ENCODE measurements around the gene MAN1A2.
A peak's percentile ranks its signal among the peaks of the same experiment; 100 is the strongest.

The MAN1A2 gene

DNA sequence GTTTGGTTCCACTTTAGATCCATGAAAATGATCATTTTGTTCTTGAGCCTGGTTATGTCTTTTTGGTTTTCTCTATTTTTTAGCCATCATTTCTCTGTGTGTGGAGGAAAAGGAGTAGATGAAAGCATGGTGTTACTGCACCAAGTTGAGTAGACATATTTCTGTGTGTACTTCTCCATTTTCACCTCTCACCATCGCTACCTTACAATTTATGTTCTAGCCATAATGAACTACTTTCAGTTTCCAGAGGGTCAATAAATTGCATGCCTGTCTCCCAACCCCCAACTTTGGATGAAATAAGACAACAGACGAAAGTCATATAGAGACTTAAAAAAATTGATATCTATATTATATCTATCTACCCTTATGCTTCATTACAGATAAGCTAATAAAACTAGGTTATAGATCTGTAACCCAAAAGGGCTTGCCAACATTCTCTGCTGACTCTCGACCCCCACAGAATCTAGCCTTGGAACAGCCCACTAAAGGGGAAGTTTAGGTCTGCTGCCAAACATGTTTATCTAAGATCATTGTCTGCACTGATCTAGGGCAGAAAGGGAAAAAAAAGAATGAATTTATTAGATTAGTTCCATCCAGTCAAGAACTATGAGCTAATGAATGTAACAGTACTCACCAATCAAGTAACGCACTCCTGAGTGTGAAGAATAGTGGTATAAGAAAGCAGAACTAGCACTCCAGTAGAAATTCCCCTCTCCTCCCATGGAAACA, 7.5 kb upstream of the MAN1A2 start:
- H3K27ac ChIP-seq = no peak overlapping the region
- H3K4me3 ChIP-seq = no peak overlapping the region
- no peak for DNase-seq (ENCODE audit: low read depth, low spot score)
- H3K36me3 ChIP-seq (ENCODE audit: insufficient read depth, low read length) = no peaks in the 10 kb centered on the region
- no peaks in the 10 kb centered on the region for H3K9me3 ChIP-seq (ENCODE audit: low read depth, low read length)
- no peak overlapping the region for H3K9ac ChIP-seq (ENCODE audit: insufficient read length)
- TF ChIP-seq POLR2AphosphoS5 (IDR thresholded peaks at IDR 0.05; ENCODE audit: borderline replicate concordance, low read depth, low read length) = no peak
- no peak for TF ChIP-seq FOXP2 (optimal IDR thresholded peaks at IDR 0.05; ENCODE audit: control extremely low read depth, extremely low read length, insufficient read depth)
- TF ChIP-seq EZH2 (IDR thresholded peaks at IDR 0.05) = no peak

DNA sequence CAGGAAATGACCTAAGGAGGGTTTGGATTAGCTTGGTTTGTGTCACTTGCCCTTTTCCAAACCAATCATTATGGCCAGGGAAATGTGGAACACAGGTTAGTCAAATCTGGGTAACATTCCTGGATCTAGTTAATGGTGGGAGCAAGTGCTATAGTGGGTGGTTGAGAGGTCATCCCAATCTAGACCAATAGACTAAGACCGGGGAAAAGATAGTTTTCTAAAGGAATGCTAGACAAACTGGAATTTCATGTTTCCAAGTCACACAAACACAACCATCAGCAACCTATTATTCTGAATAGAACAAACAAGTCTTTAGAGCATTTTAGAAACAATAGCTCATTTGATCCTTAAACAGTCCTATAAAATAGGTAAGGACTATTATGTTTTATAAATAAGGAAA, 4.3 kb upstream of the MAN1A2 start:
- Histone ChIP-seq H3K4me3 (no peak overlapping the region), H3K36me3 (ENCODE audit: insufficient read depth, low read length) (no peaks in the 10 kb centered on the region), H3K9ac (ENCODE audit: insufficient read length) (no peak overlapping the region), H3K9me3 (ENCODE audit: low read depth, low read length) (no peaks in the 10 kb centered on the region), H3K27ac (no peak overlapping the region)
- DNase-seq (ENCODE audit: low read depth, low spot score) = no peak
- TF ChIP-seq EZH2 (IDR thresholded peaks at IDR 0.05) (no peak), POLR2AphosphoS5 (IDR thresholded peaks at IDR 0.05; ENCODE audit: borderline replicate concordance, low read depth, low read length) (no peak), FOXP2 (optimal IDR thresholded peaks at IDR 0.05; ENCODE audit: control extremely low read depth, extremely low read length, insufficient read depth) (no peak)

DNA sequence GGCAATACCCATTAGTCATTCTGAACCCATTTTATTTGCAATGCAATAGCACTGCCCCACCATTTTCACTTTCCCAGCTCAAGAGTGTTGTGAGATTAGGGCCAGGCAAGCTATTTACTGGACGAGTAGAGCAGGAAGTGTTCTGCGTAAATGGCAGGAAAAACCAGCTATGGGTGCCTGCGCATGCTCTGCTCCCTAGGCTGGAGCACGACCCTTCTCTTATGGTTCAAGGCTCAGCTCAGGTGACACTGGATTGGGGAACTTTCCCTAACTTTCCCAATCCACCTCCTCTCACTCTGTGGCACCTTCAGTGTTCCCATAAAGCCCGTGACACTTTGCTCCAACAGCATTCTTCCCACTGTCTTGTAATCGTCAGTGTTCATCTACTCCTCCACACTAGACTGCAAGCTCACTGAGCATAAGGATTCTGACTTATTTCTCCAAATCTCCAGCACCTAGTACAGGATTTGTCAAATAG, 3.6 kb upstream of the MAN1A2 start:
- Histone ChIP-seq H3K4me3 (no peak overlapping the region), H3K9ac (ENCODE audit: insufficient read length) (no peak overlapping the region), H3K36me3 (ENCODE audit: insufficient read depth, low read length) (no peaks in the 10 kb centered on the region), H3K27ac (no peak overlapping the region), H3K9me3 (ENCODE audit: low read depth, low read length) (no peaks in the 10 kb centered on the region)
- DNase-seq (ENCODE audit: low read depth, low spot score) = no peak
- TF ChIP-seq POLR2AphosphoS5 (IDR thresholded peaks at IDR 0.05; ENCODE audit: borderline replicate concordance, low read depth, low read length) = no peak
- no peak for TF ChIP-seq FOXP2 (optimal IDR thresholded peaks at IDR 0.05; ENCODE audit: control extremely low read depth, extremely low read length, insufficient read depth)
- TF ChIP-seq EZH2 (IDR thresholded peaks at IDR 0.05) = no peak

DNA sequence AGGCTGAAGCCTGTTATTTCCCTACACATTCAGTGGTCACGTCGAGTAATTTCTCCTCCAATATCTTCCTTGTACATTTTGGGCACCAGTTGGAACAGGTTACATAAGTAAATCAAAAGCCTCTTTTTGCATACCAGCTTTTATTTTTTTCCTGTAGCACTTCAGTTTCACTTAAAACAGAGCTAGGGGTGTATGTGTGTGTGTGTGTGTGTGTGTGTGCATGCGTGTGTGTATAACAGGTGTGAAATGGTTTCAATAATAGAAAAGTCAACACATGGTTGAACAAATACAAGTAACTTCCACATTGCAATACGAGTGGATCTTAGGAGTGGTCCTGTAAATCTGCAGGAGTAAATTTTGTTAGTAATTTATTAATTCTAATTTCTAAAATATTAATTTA, 3.0 kb upstream of the MAN1A2 start:
- no peak for DNase-seq (ENCODE audit: low read depth, low spot score)
- Histone ChIP-seq H3K9ac (ENCODE audit: insufficient read length) (no peak overlapping the region), H3K36me3 (ENCODE audit: insufficient read depth, low read length) (no peaks in the 10 kb centered on the region), H3K4me3 (no peak overlapping the region), H3K27ac (no peak overlapping the region), H3K9me3 (ENCODE audit: low read depth, low read length) (no peaks in the 10 kb centered on the region)
- TF ChIP-seq FOXP2 (optimal IDR thresholded peaks at IDR 0.05; ENCODE audit: control extremely low read depth, extremely low read length, insufficient read depth) (no peak), EZH2 (IDR thresholded peaks at IDR 0.05) (no peak), POLR2AphosphoS5 (IDR thresholded peaks at IDR 0.05; ENCODE audit: borderline replicate concordance, low read depth, low read length) (no peak)

DNA sequence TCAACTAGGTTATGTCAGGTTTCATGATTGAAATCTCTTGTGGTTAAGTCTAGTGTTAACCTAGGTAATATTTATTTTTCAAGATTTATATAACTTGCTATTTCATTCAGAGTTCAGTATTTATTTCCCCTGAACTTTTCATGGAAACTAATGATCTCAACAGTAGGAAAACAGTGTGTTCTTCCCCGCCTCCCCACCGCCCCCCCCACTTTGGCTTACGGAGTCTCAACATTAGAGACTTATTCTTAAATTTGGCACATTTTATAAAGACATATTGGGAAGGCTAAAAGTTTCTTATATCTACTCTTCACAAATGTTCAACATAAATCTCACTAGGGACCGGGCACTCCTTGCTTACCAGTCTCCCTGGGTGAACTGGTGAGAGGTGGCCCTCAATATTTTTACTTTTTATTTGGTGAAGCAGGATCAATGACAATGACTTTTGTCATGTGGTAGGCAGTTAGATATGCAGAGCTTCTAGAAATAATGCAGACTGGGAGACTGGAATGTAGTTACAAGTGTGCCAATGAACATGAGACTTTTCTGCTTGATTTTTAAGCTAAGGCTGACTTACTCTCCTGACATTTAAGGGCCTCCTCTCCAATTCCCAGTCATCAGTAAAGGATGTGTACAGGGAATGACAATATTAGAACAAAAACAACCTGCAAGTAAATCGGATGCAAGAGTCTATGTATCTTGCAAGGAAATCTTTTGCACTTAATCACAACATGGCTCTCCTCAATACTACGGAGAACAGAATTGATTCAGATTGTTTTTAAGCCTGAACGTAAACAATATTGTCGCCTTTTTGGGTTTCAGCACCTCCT, 1.7 kb upstream of the MAN1A2 start:
- Histone ChIP-seq H3K27ac (no peak overlapping the region), H3K9ac (ENCODE audit: insufficient read length) (peak overlapping the region; percentile 88)
- DNase-seq (ENCODE audit: low read depth, low spot score) = no peak

DNA sequence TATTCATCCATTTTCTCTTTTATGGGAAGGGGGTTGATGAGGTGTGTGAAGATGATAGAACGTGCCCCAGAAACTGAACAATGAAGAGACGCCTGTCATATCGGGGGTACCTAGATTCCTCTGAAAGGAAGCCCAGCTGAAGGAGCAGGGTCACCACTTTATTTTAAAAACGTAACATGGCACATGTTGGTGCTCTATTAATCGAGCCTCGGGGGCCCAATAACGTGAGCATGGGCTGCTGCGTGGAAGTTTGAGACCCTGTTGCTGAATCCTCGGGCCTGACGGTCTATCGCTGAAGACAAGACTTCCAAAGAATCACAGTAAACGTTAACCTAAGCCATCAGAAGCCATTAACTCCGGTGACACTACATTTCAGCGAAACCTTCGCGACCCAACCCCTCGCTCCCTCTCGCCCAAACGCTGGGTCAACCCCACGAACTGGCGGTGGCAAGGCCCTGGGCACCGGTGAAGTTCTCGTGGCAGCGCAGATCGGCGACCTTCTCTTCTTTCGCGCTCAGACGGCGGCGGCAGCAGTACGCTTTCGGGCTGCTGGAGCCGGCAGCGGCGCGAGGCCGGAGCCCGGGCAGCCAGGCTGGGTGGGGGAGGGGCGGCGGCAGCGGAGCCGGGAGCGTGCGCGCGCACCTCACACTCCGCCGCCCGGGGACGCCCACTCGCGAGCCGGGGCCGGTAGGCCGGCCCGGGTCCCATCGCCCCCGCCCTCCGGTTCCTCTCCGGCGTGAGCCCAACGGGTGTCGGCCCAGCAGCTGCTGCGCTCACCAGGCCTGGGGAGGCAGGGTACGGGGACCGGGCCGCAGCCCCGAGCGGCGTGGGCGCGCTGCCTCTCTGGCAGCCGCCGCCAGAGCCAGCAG, 838 bp upstream of the MAN1A2 start:
- H3K9ac ChIP-seq (ENCODE audit: insufficient read length) = peak overlapping the region; percentile 88
- H3K27ac ChIP-seq = peak overlapping the region; percentile 42; the same call in 1 of the 2 replicates
- no peak for TF ChIP-seq FOXP2 (optimal IDR thresholded peaks at IDR 0.05; ENCODE audit: control extremely low read depth, extremely low read length, insufficient read depth)
- TF ChIP-seq POLR2AphosphoS5 (IDR thresholded peaks at IDR 0.05; ENCODE audit: borderline replicate concordance, low read depth, low read length) = peak; percentile 80
- TF ChIP-seq EZH2 (IDR thresholded peaks at IDR 0.05) = no peak
- no peak for DNase-seq (ENCODE audit: low read depth, low spot score)
- no peaks in the 10 kb centered on the region for H3K36me3 ChIP-seq (ENCODE audit: insufficient read depth, low read length)
- H3K4me3 ChIP-seq = peak overlapping the region; percentile 82
- no peaks in the 10 kb centered on the region for H3K9me3 ChIP-seq (ENCODE audit: low read depth, low read length)

More for the DNA sequence above, 1.7 kb upstream of the MAN1A2 start:
- peak overlapping the region; percentile 82 for H3K4me3 ChIP-seq
- H3K36me3 ChIP-seq (ENCODE audit: insufficient read depth, low read length) = no peaks in the 10 kb centered on the region
- TF ChIP-seq FOXP2 (optimal IDR thresholded peaks at IDR 0.05; ENCODE audit: control extremely low read depth, extremely low read length, insufficient read depth) (no peak), POLR2AphosphoS5 (IDR thresholded peaks at IDR 0.05; ENCODE audit: borderline replicate concordance, low read depth, low read length) (no peak), EZH2 (IDR thresholded peaks at IDR 0.05) (no peak)
- no peaks in the 10 kb centered on the region for H3K9me3 ChIP-seq (ENCODE audit: low read depth, low read length)

DNA sequence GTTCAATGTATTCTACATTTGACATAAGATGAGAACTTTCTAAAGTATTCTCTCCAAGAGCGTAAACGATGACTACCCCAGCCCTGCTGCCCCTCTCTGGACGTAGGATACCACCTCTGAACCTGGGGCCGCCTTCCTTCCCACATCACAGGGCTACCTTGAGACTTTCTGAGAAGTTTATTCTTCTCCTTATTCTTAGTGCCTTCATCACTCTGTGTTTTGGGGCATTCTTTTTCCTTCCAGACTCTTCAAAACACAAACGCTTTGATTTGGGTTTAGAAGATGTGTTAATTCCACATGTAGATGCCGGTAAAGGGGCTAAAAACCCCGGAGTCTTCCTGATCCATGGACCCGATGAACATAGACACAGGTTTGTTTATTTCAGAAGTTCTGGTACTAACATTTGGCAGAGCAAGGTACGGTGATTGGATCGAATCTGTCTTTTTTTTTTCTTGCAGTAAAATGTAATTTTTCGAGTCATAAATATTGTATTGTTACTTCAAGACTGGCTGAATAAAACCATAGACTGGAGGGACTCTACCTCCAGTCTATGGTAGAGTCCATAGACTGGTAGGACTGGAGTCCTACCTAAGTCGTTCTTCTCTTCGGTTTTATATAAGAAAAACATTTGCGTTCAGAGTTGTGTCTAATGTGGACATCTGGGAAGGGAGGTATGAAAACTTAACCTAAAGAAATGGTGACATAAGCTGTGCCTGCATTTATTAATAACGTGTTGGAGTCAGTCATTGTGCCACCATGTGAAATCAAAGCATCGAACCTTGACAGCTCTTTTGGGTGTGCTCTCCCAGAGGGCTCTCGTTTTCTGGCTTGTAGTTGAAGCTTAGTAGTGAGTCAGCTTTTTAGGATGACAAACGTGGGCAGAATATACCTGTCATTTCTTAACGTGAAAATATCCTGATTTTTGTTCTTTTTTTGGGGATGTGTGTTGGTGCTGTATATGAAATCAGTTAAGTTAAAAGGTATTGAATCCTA, 1.2 kb downstream of the MAN1A2 start:
- no peak for DNase-seq (ENCODE audit: low read depth, low spot score)
- H3K9ac ChIP-seq (ENCODE audit: insufficient read length) = peak overlapping the region; percentile 88
- no peaks in the 10 kb centered on the region for H3K9me3 ChIP-seq (ENCODE audit: low read depth, low read length)
- peak overlapping the region; percentile 82 for H3K4me3 ChIP-seq
- TF ChIP-seq EZH2 (IDR thresholded peaks at IDR 0.05) (no peak), FOXP2 (optimal IDR thresholded peaks at IDR 0.05; ENCODE audit: control extremely low read depth, extremely low read length, insufficient read depth) (no peak), POLR2AphosphoS5 (IDR thresholded peaks at IDR 0.05; ENCODE audit: borderline replicate concordance, low read depth, low read length) (no peak)
- H3K27ac ChIP-seq = no peak overlapping the region
- no peaks in the 10 kb centered on the region for H3K36me3 ChIP-seq (ENCODE audit: insufficient read depth, low read length)
